Measurements from ENCODE around the gene ARHGEF7.

- TF ChIP-seq, protein P1, sequence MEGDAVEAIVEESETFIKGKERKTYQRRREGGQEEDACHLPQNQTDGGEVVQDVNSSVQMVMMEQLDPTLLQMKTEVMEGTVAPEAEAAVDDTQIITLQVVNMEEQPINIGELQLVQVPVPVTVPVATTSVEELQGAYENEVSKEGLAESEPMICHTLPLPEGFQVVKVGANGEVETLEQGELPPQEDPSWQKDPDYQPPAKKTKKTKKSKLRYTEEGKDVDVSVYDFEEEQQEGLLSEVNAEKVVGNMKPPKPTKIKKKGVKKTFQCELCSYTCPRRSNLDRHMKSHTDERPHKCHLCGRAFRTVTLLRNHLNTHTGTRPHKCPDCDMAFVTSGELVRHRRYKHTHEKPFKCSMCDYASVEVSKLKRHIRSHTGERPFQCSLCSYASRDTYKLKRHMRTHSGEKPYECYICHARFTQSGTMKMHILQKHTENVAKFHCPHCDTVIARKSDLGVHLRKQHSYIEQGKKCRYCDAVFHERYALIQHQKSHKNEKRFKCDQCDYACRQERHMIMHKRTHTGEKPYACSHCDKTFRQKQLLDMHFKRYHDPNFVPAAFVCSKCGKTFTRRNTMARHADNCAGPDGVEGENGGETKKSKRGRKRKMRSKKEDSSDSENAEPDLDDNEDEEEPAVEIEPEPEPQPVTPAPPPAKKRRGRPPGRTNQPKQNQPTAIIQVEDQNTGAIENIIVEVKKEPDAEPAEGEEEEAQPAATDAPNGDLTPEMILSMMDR (optimal IDR thresholded peaks at IDR 0.05 in 1 of 3, IDR thresholded peaks at IDR 0.05 in 1 of 3, conservative IDR thresholded peaks at IDR 0.05 in 1 of 3; ENCODE audit: extremely low read depth in 1 of 3, insufficient read depth in 2 of 3, low read length in 3 of 3) = no peak
- TF ChIP-seq EZH2 (IDR thresholded peaks at IDR 0.05; ENCODE audit: low read length) = no peak
Observed at GRCh38 chr13:111336666-111337065, 221.6 kb downstream of the ARHGEF7 start.
